ENCODE results near the gene WWTR1. TPM values are rescaled to one million over a fixed set of nuclear protein-coding genes. Genes with fewer than 3 reads are reported as not detected.

The WWTR1 gene
- total RNA-seq, 2 donors from 2014 or later: 45.4 to 87.1 TPM

DNA sequence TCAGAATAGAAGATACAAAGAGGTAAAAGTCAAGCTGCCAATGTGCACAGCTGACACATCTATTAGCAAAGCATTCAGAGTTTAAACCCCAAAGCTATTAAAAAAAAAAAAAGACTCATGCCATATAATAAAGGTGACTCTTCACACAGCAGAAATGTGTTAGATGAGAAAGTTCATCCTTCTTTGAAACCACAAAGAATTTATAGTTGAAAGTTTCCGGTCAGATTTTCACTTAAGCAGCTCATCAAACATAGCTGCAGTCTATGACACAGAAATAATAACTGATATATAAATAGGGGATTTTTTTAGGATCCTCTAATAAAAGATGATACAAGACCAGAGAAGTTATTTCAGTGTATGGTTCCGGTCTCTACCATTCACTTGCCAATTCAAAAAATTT is 76.6 kb downstream of the WWTR1 start:
- DNase-seq: no peak
- no peak for ATAC-seq
- intact Hi-C loops (cut with DNase I): no loop called here

DNA sequence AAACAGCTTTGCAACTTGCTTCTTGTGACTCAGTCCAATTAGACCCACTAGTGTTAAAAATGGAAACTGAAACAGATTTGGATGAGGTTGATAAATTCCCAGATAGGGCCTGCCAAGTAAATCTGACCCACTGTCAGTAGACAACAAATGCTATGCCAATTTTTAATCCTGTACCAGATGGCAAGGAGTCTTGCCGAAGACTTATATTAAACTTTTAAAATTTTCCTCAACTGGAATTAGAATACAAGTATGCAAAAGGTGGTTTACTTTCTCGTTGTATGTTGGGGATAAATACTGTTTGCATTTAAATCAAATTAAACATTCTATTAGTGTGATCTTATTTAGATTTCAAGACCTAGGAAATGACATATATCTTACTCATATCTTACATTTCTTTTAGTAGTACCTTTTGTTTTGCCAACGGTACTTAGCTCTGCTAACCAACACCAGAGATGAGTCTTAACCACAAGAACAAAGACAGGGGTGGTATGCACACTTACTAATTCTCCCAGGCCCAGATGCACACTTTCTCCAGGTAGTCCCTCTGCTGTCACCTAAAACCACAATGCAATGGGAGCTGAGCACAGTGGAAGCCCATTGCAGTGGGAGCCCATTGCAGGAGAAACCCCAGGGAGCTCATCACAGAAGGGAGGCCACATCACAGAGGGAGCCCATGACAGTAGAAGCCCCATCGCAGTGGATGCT is 77.8 kb downstream of the WWTR1 start:
- intact Hi-C loops (cut with DNase I): loop anchor here (5.0 to 10.0 kb wide), 2 partner anchors 75 to 77 kb away; partner anchors contain the start of gene WWTR1 (in 2 of the 2)
- DNase-seq (no peak), ATAC-seq (no peak)

DNA sequence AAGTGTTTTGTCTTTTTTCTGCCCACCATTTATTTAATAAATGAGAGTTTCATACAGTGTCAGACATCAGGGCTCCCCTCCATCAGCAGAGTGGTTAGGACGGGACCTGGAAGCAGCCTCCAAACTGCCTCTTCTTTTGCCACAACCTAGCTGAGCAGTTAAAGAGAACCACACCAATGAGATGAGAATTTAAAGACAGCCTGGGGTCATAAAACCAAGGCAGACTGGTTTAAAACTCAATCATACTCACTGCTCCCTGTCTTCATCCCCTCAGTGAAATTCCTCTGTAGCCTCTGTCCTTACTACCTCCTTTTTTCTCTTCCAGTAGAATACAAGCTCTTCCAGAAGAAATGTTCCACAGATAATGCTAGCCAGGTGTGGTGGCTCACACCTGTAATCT is 78.7 kb downstream of the WWTR1 start:
- DNase-seq (no peak), ATAC-seq (no peak)
- intact Hi-C loops (cut with DNase I): loop anchor here (5.0 to 10.0 kb wide), 2 partner anchors 76 to 78 kb away; partner anchors contain the start of gene WWTR1 (in 2 of the 2)

DNA sequence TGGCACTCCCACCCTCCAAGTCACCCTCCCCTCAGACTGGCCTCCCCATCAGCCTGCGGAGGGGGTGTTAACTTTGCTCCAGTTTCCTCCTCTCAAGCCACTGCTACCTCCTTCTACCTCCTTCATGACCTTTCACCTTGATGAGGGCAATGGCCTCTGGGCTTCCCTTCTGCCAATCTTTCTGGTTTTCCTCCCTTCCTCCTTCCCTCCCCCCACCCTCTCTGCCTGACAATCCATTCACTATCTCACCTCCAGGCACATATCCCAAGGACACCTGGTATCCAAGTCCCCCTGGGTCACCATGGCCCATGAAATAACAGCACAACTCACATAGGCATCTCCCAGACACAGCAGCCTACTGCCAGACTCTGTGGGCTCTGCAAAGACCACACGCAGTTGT is 80.0 kb downstream of the WWTR1 start:
- intact Hi-C loops (cut with DNase I): loop anchor here (5.0 to 10.0 kb wide), 2 partner anchors 77 to 80 kb away; partner anchors contain the start of gene WWTR1 (in 2 of the 2)
- ATAC-seq (no peak), DNase-seq (no peak)

DNA sequence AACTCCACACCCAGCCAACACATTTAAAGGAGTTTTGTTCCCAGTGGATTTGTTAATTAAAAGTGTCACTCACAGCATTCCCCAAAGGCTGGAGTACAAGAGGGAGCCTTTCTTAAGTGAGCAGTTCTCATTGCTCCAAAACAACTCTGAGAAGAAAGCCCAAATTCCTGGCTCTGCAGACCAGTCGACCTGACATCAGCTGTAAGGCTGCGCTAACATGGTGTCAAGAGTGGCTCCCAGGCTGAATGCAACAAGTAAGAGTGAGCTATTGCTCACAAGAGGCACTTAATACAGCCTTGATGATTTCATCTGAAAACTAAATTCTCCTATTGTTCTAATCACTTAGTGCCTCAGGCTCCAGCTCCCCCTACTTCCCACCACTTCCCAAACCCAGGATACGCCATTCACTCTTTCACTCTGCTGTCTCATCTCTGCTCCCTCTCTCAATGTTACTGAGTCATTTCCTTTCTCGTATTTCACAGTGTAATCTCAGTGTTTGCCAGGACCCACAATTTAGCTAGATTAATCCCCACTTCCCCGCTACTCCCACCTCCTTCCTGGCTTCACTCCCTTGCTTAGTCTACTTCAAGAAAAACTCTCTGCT is 81.8 kb downstream of the WWTR1 start:
- DNase-seq (peak; percentile 34), ATAC-seq (peak; percentile 85 to 92)
- intact Hi-C loops (cut with DNase I): loop anchor here (5.0 to 10.0 kb wide), 2 partner anchors 79 to 81 kb away; partner anchors contain the start of gene WWTR1 (in 2 of the 2)

DNA sequence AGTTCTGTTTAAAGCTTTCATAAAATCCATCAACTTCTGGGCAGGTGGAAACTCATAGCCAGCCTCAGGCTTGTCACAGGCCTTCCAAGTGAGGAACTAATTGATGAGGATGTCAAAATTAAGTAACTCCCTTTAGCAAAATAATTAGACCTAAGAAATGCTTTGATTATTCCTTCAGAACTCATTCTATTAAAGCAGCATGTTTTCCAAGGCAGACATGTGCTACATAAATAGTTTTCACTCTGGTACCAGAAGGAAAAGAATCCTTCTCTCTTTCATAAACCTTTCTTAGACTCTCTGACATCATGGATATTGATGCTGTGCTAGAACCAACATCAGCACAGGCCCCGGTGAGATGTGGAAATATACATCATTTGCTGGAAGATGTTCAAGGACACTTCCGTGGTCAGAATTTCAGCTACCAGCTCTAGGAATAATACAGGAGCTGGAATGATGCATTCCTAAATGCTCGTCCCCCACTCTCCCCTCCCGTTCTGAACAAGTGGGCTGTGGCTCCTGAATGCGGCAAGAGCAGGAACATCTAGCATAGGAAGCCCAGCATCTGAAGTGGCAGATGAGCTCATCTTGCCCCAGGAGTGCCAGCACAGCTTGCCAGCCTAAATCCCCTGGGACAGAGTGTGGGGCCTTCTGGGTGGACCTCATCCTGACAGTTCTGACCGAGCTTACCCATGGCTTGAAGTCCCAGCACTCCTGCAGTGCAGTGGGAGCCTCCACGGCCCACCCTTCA is 82.4 kb downstream of the WWTR1 start:
- peak; percentile 49 to 67 for ATAC-seq
- intact Hi-C loops (cut with DNase I): loop anchor here (5.0 to 10.0 kb wide), 2 partner anchors 79 to 82 kb away; partner anchors contain the start of gene WWTR1 (in 2 of the 2)
- peak; percentile 73 for DNase-seq

DNA sequence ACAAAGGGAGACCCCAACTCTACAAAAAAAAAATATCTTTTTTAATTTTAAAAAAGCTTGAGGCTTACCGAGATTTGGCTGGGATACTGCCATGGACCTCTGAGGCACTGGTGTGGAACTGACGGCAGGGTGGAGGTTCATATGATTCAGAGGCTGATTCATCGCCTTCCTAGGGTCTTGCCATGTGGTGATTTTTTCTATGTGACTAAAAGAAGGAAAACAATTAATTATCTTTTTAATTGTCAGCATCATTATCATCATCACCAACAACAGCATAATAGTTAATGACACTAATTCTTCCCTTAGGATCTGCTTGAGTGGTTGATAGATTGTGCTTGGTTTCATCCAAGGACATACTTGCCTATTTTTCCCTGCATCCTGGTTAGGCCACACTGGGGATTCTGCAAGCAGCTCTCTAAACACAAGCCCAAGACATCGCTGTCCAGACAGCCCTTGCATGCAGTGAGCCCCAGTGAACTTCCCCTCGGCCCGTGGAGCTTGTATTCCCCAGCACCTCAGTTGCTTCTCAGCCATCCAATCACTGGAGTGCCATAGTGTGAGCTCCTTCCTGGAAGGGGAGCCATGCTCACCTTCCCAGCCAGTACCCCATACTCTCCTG is 84.9 kb downstream of the WWTR1 start:
- ATAC-seq (peak in 1 of 2 donors; percentile 58), DNase-seq (peak; percentile 46)
- intact Hi-C loops (cut with DNase I): loop anchor here in 1 of 2 donors (10.0 kb wide), 1 partner anchor 82 kb away; the partner anchor contains the start of gene WWTR1

DNA sequence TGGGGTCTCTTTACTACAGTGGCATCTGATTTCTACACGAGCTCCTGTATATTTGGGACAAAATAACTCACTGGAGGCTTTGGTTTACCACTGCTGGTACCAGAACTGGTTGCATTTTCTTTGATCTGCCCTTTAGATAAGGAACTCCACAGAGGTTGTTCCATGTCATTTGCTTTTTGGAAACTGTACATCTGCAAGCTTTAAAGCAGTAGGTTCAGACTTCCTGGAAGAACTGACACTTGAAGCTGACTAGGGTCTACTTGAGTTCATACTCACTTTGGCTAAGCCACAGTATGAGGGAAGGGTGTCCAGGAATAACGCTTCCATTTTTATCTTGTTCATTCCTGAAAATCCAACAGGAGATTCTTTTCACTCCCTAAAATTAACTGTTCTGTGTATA is 86.4 kb downstream of the WWTR1 start:
- DNase-seq (no peak), ATAC-seq (no peak)
- intact Hi-C loops (cut with DNase I): loop anchor here in 1 of 2 donors (10.0 kb wide), 1 partner anchor 83 kb away; the partner anchor contains the start of gene WWTR1

DNA sequence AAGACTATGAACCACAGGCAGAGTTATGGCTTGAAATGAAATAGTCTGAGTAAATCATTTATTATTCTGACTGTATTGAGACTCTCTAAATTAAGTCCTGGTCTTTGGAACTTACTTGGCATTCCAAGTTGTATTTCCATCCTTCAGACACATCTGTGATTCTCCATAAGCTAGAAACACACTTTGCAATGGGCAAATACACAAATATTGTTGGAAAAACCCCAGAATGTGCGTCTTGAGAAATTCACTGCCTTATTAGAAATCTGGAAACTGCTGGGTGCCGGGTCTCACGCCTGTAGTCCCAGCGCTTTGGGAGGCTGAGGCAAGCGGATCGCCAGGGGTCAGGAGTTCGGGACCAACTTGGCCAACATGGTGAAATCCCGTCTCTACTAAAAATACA is 87.8 kb downstream of the WWTR1 start:
- ATAC-seq (no peak), DNase-seq (no peak)
- intact Hi-C loops (cut with DNase I): loop anchor here in 1 of 2 donors (10.0 kb wide), 1 partner anchor 85 kb away; the partner anchor contains the start of gene WWTR1

DNA sequence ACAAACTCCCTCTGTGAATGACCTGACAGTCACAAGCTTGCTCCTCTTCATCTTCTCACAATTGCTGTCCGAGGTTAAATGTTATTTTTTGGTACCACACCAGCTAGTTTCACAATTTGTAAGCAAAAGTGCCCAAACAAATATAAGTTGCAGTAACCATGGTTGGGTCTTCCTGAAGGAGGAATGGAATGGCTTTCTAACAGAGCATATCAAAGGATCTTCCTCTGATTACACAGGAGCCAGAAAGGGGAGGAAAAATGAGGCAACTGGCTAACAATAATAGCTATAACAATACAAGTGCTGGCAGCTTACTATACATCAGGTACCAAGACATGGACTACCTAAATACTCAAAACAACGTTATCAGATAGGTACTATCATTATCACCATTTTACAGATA is 90.4 kb downstream of the WWTR1 start:
- DNase-seq (no peak), ATAC-seq (no peak)
- intact Hi-C loops (cut with DNase I): no loop called here

DNA sequence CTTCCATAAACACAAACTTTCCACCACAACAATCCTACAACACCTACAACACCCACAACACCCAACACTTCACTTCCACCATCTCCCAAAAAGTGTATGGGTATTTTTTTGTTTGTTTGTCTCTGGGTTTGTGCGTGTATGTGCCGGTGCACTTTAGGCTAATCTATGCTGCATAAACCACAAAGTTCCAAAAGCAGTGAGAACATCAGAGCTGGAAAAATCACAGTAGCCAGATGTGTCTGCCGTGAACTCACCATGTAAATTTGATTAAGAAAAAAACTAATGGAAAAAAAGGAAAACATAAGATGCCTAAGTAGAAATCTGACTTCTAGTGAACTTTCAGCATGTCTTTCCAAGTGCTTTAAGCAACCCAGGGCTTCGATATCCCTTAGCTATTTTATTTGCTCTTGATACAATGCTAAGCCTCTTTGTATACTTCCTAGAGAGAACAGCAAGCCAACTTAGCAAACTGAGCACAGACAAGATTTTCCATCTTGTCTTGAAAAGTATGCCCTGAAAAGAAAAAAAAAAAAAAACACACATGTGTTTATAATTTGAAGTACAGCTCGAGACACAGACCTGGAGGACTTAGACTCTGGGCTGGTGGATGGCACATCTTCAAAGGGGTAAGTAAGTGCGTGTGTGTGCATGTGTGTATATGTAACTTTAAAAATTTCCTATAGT is 91.4 kb downstream of the WWTR1 start:
- intact Hi-C loops (cut with DNase I): no loop called here
- DNase-seq (no peak), ATAC-seq (no peak)

DNA sequence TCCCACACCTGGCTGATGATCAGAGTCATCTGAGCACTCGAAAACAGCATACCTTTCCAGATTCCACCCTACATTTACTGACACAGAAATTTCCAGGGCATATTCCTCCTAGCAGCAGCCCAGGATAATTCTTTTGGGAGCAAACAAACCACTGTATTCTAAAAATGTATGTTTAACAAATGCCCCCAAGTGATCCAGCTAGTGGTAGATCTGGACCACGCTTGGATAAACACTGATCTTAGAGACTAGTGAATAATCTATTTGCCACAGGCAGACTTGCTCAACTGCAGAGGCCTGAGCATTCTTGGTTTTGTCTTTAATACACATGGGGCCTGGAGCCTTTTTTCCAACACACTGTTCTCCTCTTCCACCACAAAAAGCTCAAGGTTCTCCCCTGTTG is 93.7 kb downstream of the WWTR1 start:
- no peak for ATAC-seq
- no peak for DNase-seq
- intact Hi-C loops (cut with DNase I): no loop called here

DNA sequence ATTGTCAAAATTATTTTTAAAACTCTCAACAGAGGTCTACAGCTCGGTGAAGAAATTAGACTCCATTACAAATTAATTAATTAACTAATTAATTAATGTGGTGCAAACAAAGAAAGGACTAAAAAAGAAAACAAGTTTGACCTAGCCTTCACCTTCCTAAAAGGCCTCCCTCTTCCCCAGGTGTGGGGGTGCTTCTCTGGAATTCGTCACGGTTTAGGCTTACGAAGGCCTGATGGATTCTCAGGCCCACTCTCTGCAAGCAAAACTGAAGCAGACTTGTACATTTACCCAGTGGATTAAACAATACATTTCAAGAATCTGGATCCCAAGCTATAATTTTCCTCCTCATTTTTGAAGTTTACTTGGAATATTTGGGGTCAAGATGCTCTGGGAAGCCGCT is 94.7 kb downstream of the WWTR1 start:
- DNase-seq (no peak), ATAC-seq (no peak)
- intact Hi-C loops (cut with DNase I): no loop called here

DNA sequence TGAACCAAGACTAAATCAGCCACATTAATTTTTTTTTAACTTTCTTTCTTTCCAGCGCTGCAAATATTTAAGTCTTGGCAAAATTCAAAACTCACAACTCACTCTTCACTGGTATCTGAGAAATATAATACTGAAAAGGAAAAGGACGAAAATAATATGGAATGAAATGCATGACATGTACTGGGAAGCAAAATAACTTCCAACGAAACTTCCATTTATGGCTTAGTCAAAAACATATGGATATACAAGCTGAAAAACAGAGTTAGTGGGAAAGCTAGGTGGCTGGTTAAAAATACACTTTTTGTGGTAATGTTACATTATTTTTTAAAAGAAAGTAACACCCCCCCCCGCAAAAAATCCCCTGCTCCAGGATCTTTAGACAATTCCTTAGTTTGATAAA is 97.2 kb downstream of the WWTR1 start:
- DNase-seq: no peak
- ATAC-seq: no peak
- intact Hi-C loops (cut with DNase I): no loop called here

DNA sequence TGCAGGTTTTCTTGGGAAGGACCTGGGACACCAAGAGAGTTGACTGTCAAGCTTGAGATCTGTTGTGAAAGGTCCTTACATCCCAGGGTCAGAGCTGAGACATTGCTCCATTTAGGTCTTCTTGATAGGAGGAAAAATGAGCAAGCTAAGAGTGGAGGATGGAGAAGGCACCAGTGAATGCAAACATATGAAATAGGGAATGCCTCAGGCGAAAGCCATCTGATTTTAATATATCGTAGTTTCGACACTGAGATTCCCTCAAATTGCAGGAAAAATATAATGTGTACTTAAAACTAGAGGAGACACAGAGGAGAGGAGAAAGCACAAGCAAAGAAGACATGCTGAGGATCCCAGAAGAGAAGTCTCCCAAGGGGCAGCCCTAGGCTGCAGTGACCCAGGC is 97.8 kb downstream of the WWTR1 start:
- ATAC-seq (no peak), DNase-seq (no peak)
- intact Hi-C loops (cut with DNase I): no loop called here

DNA sequence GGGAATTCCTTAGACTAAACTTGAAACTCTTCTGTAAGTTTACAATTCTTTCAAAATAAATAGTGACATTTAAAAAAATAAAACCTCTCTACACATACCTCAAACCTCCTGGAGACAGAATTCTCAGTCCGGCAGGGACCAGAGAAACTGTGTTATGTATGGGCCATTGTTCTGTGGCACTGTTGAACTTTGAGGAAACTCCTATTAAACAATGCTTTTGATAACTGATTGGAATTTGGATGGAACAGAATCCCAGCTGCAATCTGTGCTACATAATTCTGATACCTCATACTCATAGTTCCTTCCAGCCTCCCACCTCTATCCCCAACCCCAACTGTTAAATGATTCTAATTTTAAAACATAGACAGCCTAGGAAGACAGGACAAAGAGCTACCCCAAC is 98.3 kb downstream of the WWTR1 start:
- ATAC-seq (no peak), DNase-seq (no peak)
- intact Hi-C loops (cut with DNase I): no loop called here

DNA sequence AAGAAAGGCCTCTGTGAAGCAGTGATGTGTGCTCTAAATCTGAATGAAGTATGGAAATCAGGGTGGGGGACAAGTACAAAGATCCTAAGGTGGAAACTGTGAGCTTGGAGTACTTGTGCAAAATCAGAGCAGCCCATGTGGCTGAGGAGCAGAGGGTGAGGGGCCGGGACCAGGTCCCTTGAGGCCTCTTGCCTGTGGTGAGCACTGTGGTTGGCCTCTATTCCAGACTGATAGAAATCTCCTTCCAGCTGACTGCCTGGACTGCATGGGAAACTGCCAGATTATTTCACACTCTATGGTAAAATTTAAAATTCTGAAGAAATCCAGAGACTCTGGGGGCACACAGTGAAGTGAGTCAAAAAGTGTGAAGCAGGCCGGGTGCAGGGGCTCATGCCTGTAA is 101.9 kb downstream of the WWTR1 start:
- peak; percentile 53 to 67 for ATAC-seq
- peak; percentile 40 for DNase-seq
- intact Hi-C loops (cut with DNase I): no loop called here

DNA sequence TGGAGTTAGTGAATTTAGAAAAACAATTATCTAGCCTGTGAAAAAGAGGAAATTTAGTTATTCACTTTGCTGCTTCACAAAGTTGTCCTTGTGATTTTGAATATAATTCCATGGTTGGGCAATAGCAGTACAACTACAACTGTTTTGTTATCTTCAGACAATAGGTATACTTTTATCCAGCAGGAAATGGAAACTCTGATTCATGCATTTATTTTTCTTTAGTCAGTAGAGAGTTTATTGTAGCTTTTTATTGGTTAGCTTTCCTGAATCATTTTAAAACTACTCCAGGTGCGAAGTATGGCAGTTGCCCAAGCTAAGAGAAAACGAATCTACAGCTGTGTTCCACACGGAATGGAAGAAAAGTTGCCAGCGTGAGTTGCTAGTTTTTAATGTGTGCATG is 103.0 kb downstream of the WWTR1 start:
- ATAC-seq (peak in 1 of 2 donors; percentile 14), DNase-seq (no peak)
- intact Hi-C loops (cut with DNase I): no loop called here

Measured in left cardiac atrium (tissue), 4 donors.